ENCODE measurements around the gene SIL1.
"Not testable (repeated sequence)": the region's sequence is repeated elsewhere in the genome, so short reads cannot be mapped to it uniquely, and the experiment has no call there.

SIL1 gene

DNA sequence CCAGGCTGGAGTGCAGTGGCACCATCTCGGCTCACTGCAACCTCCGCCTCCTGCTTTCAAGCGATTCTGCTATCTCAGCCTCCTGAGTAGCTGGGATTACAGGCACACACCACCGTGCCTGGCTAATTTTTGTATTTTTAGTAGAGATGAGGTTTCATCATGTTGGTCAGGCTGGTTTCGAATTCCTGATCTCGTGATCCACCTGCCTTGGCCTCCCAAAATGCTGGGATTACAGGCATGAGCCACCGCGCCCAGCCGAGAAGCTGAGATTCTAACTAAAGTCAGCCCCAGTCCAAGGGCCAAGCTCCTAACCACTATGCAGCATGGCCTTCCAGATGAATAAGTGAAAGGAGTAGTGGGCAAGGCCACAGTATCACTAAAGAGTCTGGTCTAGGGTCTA is 20.9 kb downstream of the SIL1 start:
- DNase-seq (ENCODE audit: low read depth) = not testable (repeated sequence)

- not testable (repeated sequence) for DNase-seq (ENCODE audit: low read depth)
These were observed 23.8 kb downstream of the SIL1 start for GRCh38 chr5:139174382-139174781.

DNA sequence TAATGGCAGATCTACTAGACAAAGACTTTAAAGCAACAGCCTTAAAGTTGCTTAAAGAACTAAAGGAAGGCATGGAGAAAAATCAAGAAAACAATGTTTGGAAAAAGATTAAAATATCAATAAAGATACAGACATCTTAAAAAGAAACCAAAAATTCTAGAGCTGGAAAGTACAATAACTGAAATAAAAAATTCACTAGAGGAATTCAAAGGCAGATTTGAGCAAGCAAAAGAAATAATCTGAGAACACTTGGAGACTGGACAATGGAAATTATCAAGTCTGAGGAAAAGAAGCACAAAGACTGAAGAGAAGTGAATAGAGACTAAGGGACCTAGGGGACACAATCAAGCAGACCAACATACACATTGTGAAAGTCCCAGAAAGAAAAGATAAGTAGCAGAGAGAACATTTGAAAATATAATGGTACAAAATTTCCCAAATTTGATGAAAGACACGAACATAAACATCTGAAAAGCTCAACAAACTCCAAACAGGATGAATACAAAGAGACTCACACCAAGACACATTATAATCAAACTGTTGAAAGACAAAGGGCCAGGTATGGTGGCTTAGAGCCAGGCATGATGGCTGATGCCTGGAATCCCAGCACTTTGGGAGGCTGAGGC is 26.3 kb downstream of the SIL1 start:
- DNase-seq (ENCODE audit: low read depth) = no peak

DNA sequence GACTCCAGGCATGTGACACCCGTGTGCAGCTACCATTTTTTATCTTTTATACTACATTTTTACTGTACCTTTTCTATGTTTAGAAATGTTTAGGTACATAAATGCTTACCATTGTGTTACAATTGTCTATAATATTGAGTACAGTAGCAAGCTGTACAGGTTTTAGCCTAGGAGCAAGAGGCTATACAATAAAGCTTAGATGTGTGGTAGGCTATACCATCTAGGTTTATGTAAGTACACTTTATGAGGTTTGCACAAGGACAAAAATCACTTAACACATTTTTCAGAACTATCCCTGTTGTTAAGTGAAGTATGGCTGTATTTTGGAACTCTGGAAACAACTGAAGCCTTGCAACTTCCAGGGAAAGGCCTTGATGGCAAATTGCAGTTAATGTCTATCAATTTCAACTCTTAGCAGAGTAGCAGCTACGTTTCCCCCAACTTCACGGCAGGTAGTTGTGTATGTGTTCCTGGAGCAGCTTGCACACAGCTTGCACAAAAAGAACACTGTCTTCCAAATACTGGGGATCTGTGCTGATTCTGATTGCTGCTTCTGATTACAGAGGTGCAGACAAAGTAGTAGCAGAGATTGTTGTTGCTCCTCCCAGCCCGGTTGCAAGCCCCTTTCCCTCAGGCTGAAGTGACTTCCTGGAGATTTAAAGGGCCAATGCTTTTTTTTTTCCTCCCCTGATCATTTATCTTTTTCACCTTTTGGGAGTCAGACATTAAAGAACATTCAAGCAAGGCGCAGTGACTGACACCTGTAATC is 30.0 kb downstream of the SIL1 start:
- no peak for DNase-seq (ENCODE audit: low read depth)

DNA sequence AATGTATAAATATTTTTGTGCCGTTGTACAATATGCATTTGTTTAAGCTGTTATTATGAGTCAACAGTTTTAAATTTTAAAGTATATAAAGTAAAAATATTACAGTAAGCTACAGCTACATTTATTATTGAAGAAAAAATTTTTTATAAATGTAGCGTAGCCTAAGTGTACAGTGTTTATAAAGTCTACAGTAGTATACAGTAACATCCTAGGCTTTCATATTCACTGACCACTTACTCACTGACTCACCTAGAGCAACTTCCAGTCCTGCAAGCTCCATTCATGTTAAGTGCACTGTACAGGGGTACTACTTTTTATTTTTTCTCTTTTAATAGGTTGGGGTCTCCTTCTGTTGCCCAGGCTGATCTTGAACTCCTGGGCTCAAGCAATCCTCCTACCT is 30.6 kb downstream of the SIL1 start:
- no peak for DNase-seq (ENCODE audit: low read depth)

- DNase-seq (ENCODE audit: low read depth) = no peak
These were observed 31.1 kb downstream of the SIL1 start for GRCh38 chr5:139167063-139167462.

GRCh38 chr5:139164897-139165296 is 33.3 kb downstream of the SIL1 start:
- DNase-seq (ENCODE audit: low read depth) = not testable (repeated sequence)

DNA sequence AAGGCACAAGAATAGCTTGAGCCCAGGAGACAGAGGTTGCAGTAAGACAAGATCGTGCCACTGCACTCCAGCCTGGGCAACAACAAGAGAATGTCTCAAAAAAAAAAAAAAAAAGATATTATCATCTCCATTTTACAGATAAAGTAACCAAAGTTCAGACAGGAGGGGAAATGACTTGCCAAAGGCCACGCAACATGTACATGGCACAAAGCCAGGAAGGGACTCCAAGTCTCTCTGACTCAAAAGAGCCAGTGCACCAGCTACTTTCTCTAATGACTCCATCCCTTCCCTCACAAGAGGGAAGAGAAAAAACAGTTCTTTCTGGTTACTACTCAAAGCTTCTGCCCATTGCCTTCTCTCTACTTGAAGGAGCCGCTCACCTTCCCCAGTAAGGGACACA is 34.1 kb downstream of the SIL1 start:
- no peak for DNase-seq (ENCODE audit: low read depth)

DNA sequence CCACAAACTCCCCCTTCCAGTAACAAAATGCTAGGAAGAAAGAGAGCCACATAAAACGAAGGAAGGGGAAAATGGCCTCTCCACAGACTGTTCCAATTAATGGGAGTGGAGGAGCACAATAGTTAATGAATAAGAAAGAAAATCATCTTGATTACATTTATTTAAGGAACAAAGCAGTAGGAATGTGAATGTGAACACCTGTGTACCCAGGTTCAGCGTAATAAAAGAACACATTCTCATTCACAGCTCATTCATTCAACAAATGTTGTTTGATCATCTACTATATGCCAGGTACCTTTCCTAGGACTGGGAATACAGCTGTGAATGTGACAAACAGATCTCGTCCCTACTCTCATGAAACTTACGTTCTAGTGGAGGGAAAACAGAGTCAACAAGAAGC is 35.7 kb downstream of the SIL1 start:
- DNase-seq (ENCODE audit: low read depth) = no peak

- no peak for DNase-seq (ENCODE audit: low read depth)
These were observed 39.4 kb downstream of the SIL1 start for GRCh38 chr5:139158791-139159190.

- DNase-seq (ENCODE audit: low read depth) = no peak
These were observed 40.6 kb downstream of the SIL1 start for GRCh38 chr5:139157556-139157955.

- DNase-seq (ENCODE audit: low read depth) = no peak
These were observed 41.4 kb downstream of the SIL1 start for GRCh38 chr5:139156814-139157213.

DNA sequence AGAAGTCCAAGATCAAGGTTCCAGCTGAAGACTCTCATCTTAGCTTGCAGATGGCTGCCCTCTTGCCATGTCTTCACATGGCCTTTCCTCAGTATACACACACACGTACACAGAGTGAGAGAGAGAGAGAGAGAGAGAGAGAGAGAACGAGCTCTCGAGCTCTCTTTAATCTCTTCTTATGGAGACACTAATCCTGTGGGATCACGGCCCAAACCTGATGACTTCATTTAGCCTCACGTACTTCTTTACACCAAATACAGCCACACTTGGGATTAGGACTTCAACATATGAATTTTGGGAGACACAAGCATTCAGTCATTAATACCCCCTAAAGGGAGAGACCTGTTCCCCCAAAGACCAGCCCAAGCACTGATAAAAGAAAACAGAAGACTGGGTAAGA is 42.8 kb downstream of the SIL1 start:
- DNase-seq (ENCODE audit: low read depth) = no peak

- DNase-seq (ENCODE audit: low read depth) = no peak
These were observed 46.3 kb downstream of the SIL1 start for GRCh38 chr5:139151902-139152301.

DNA sequence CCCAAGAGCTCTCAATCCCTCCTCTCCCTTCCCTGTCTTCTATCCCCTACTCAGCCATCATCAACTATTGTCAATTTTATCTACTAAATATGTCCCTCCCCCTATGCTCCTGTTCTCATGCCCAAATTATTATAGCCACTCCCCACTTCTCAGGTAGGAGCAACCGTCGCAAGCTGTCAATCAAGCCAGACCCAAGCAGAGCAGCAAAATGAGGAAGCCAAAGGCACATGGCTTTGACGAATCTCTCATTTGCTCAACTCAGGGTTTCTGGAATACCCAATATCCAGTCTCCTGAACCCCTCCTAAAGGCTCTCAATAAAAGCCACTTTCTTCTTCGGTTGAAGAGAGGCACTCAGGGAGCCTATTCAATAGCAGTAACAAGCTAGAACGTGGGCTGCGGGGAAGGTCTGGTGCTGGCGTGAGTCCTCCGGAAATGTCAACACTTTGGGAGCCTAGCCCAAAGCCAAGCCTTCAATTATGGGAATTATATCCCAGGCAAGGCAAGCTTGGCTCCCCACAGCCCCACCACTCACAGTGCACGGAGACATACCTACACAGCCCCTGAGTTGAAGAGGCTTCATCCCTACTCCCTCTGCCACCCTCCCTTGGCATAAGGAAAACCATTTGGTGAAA is 47.7 kb downstream of the SIL1 start:
- DNase-seq (ENCODE audit: low read depth) = no peak

GRCh38 chr5:139149477-139150199 is 48.5 kb downstream of the SIL1 start:
- DNase-seq (ENCODE audit: low read depth) = no peak

- no peak for DNase-seq (ENCODE audit: low read depth)
These were observed 49.2 kb downstream of the SIL1 start for GRCh38 chr5:139148986-139149385.

GRCh38 chr5:139148306-139148705 is 49.9 kb downstream of the SIL1 start:
- no peak for DNase-seq (ENCODE audit: low read depth)

- DNase-seq (ENCODE audit: low read depth) = no peak
These were observed 50.6 kb downstream of the SIL1 start for GRCh38 chr5:139147483-139148087.

DNA sequence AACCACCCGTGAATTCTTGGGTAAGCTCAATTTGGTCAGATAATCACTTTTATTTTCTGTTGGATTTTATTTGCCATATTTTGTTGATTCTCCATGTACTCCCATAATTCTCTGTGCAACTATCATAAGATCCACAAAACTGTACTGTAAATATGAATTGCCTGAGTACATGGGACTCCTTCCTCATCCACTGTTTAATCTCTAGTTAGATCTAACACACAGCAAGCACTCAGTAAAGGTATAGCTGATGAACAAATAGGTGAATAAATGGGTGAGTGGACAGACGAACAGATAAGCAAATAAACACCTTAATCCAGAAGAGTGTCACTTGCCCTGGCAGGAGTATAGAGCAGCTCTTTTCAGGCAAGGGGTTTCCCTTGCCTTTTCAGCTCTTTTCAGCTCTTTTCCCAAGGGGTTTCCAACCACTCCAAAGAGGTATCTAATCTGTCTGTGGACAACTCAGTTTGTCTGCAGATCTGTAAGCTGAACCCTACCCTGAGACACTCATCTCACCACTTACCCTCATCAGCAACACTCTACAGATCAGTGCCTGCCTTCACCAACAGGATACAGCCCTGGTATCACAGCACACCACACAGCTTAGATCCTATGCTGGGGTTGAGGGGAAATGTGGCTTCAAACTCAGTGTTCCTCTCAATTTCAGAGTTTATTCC is 51.2 kb downstream of the SIL1 start:
- no peak for DNase-seq (ENCODE audit: low read depth)

GRCh38 chr5:139141446-139142204 is 56.5 kb downstream of the SIL1 start:
- DNase-seq (ENCODE audit: low read depth) = no peak

Data from T follicular helper cell (primary cell).